T-helper 2 cell treated with Interferon-gamma antibody and Interleukin-4, amounts not matched to agents 5 μg/mL and 100 μg/mL, for 36 hours (primary cell): ENCODE measurements around the gene CCDC154.

ENCODE experiments used
- DNase-seq: peaks from one replicate; pipeline ENCODE4 v3.0.0; 2021; ENCODE audit warnings: low spot score
- H3K27ac Mint-ChIP-seq: one replicate; pipeline ENCODE4 v1.8.0; 2021; ENCODE audit warnings: mild to moderate bottlenecking, mixed read lengths
- H3K27me3 Mint-ChIP-seq: one replicate; pipeline ENCODE4 v1.8.0; 2021; ENCODE audit warnings: low read depth, mixed read lengths
- H3K36me3 Mint-ChIP-seq: one replicate; pipeline ENCODE4 v1.8.0; 2021; ENCODE audit warnings: low read depth, mixed read lengths
- H3K4me1 Mint-ChIP-seq: one replicate; pipeline ENCODE4 v1.8.0; 2021; ENCODE audit warnings: low read depth, mixed read lengths
- H3K4me3 Mint-ChIP-seq: one replicate; pipeline ENCODE4 v1.8.0; 2022; ENCODE audit warnings: mild to moderate bottlenecking, moderate library complexity, mixed read lengths
- H3K9me3 Mint-ChIP-seq: one replicate; pipeline ENCODE4 v1.8.0; 2021; ENCODE audit warnings: mixed read lengths

Gene CCDC154

GRCh38 chr16:1416521-1416941, 27.8 kb downstream of the CCDC154 start:
- H3K27ac Mint-ChIP-seq = peak overlapping the region; percentile 71

GRCh38 chr16:1414532-1415260, 29.7 kb downstream of the CCDC154 start, which contains the start of gene UNKL:
Gene UNKL (minus strand): TSS chr16:1414704. CDS start chr16:1414691, 13 bp downstream.
- Mint-ChIP-seq H3K27me3 (no peaks in the 10 kb centered on the region), H3K4me3 (peak within 1 kb of the TSS; percentile 84), H3K9me3 (no peaks in the 10 kb centered on the region), H3K36me3 (peaks cover 12% of the 10 kb centered on the region), H3K4me1 (peaks cover 10% of the 10 kb centered on the region), H3K27ac (peak within 1 kb of the TSS; percentile 91)
- DNase-seq = peak; percentile 74

More at GRCh38 chr16:1416521-1416941, 27.8 kb downstream of the CCDC154 start:
- Mint-ChIP-seq H3K4me3 (peak overlapping the region; percentile 5), H3K36me3 (peaks cover 13% of the 10 kb centered on the region), H3K9me3 (no peaks in the 10 kb centered on the region), H3K27me3 (no peaks in the 10 kb centered on the region), H3K4me1 (peaks cover 17% of the 10 kb centered on the region)
- DNase-seq = no peak

GRCh38 chr16:1413684-1414531, 30.4 kb downstream of the CCDC154 start:
- Mint-ChIP-seq H3K27me3 (no peaks in the 10 kb centered on the region), H3K4me1 (peaks cover 13% of the 10 kb centered on the region), H3K9me3 (no peaks in the 10 kb centered on the region), H3K27ac (peak overlapping the region; percentile 91), H3K4me3 (peak overlapping the region; percentile 84), H3K36me3 (peaks cover 11% of the 10 kb centered on the region)
- peak; percentile 70 for DNase-seq

GRCh38 chr16:1412847-1413246, 31.5 kb downstream of the CCDC154 start:
- H3K27ac Mint-ChIP-seq = no peak overlapping the region
- H3K4me1 Mint-ChIP-seq = peaks cover 12% of the 10 kb centered on the region
- no peak for DNase-seq
- peak overlapping the region; percentile 29 for H3K4me3 Mint-ChIP-seq
- H3K27me3 Mint-ChIP-seq = no peaks in the 10 kb centered on the region
- H3K36me3 Mint-ChIP-seq = peaks cover 8% of the 10 kb centered on the region
- no peaks in the 10 kb centered on the region for H3K9me3 Mint-ChIP-seq

- H3K27me3 Mint-ChIP-seq = no peaks in the 10 kb centered on the region
- H3K4me3 Mint-ChIP-seq = peak overlapping the region; percentile 65
- H3K27ac Mint-ChIP-seq = peak overlapping the region; percentile 7
- peaks cover 8% of the 10 kb centered on the region for H3K4me1 Mint-ChIP-seq
- peaks cover 14% of the 10 kb centered on the region for H3K36me3 Mint-ChIP-seq
- DNase-seq = peak; percentile 94
- H3K9me3 Mint-ChIP-seq = no peaks in the 10 kb centered on the region
Measured at GRCh38 chr16:1408171-1408837, 36.1 kb downstream of the CCDC154 start.

- H3K9me3 Mint-ChIP-seq = no peaks in the 10 kb centered on the region
- peaks cover 14% of the 10 kb centered on the region for H3K36me3 Mint-ChIP-seq
- peaks cover 8% of the 10 kb centered on the region for H3K4me1 Mint-ChIP-seq
- H3K27me3 Mint-ChIP-seq = no peaks in the 10 kb centered on the region
- no peak overlapping the region for H3K27ac Mint-ChIP-seq
- DNase-seq = no peak
- H3K4me3 Mint-ChIP-seq = peak overlapping the region; percentile 68
Measured at GRCh38 chr16:1407753-1408152, 36.6 kb downstream of the CCDC154 start.

GRCh38 chr16:1403733-1404132, 40.6 kb downstream of the CCDC154 start:
- Mint-ChIP-seq H3K36me3 (peaks cover 18% of the 10 kb centered on the region), H3K9me3 (no peaks in the 10 kb centered on the region)

GRCh38 chr16:1403036-1403435, 41.3 kb downstream of the CCDC154 start:
- H3K4me1 Mint-ChIP-seq = no peaks in the 10 kb centered on the region
- H3K27ac Mint-ChIP-seq = no peak overlapping the region
- no peak overlapping the region for H3K4me3 Mint-ChIP-seq
- H3K27me3 Mint-ChIP-seq = no peaks in the 10 kb centered on the region
- H3K9me3 Mint-ChIP-seq = no peaks in the 10 kb centered on the region
- peaks cover 20% of the 10 kb centered on the region for H3K36me3 Mint-ChIP-seq
- no peak for DNase-seq

More at GRCh38 chr16:1403733-1404132, 40.6 kb downstream of the CCDC154 start:
- Mint-ChIP-seq H3K27me3 (no peaks in the 10 kb centered on the region), H3K27ac (no peak overlapping the region), H3K4me3 (no peak overlapping the region), H3K4me1 (no peaks in the 10 kb centered on the region)
- DNase-seq = no peak

GRCh38 chr16:1401758-1402154, 42.6 kb downstream of the CCDC154 start:
- no peak for DNase-seq
- no peaks in the 10 kb centered on the region for H3K4me1 Mint-ChIP-seq
- no peaks in the 10 kb centered on the region for H3K9me3 Mint-ChIP-seq
- H3K36me3 Mint-ChIP-seq = peaks cover 18% of the 10 kb centered on the region
- no peaks in the 10 kb centered on the region for H3K27me3 Mint-ChIP-seq
- no peak overlapping the region for H3K4me3 Mint-ChIP-seq
- no peak overlapping the region for H3K27ac Mint-ChIP-seq

GRCh38 chr16:1401061-1401757, 43.1 kb downstream of the CCDC154 start:
- H3K4me3 Mint-ChIP-seq = no peak overlapping the region
- peaks cover 19% of the 10 kb centered on the region for H3K36me3 Mint-ChIP-seq
- H3K27me3 Mint-ChIP-seq = no peaks in the 10 kb centered on the region
- no peaks in the 10 kb centered on the region for H3K9me3 Mint-ChIP-seq
- no peaks in the 10 kb centered on the region for H3K4me1 Mint-ChIP-seq
- no peak overlapping the region for H3K27ac Mint-ChIP-seq
- DNase-seq = no peak

- DNase-seq = no peak
- Mint-ChIP-seq H3K36me3 (peaks cover 18% of the 10 kb centered on the region), H3K27ac (no peak overlapping the region), H3K9me3 (no peaks in the 10 kb centered on the region), H3K4me1 (no peaks in the 10 kb centered on the region), H3K4me3 (no peak overlapping the region), H3K27me3 (no peaks in the 10 kb centered on the region)
Measured at GRCh38 chr16:1398826-1399581, 45.4 kb downstream of the CCDC154 start.

GRCh38 chr16:1398351-1398750, 46.0 kb downstream of the CCDC154 start:
- no peaks in the 10 kb centered on the region for H3K27me3 Mint-ChIP-seq
- H3K36me3 Mint-ChIP-seq = peaks cover 17% of the 10 kb centered on the region
- H3K4me3 Mint-ChIP-seq = no peak overlapping the region
- H3K4me1 Mint-ChIP-seq = no peaks in the 10 kb centered on the region
- DNase-seq = no peak
- H3K27ac Mint-ChIP-seq = no peak overlapping the region
- no peaks in the 10 kb centered on the region for H3K9me3 Mint-ChIP-seq

- no peaks in the 10 kb centered on the region for H3K4me1 Mint-ChIP-seq
- no peaks in the 10 kb centered on the region for H3K27me3 Mint-ChIP-seq
- no peak overlapping the region for H3K27ac Mint-ChIP-seq
- no peaks in the 10 kb centered on the region for H3K9me3 Mint-ChIP-seq
- H3K4me3 Mint-ChIP-seq = no peak overlapping the region
- DNase-seq = no peak
- peaks cover 18% of the 10 kb centered on the region for H3K36me3 Mint-ChIP-seq
Measured at GRCh38 chr16:1397779-1398178, 46.6 kb downstream of the CCDC154 start.
